Umbilical cord (tissue), 2 donors: ENCODE measurements around the gene RABAC1. TPM values are rescaled to one million over a fixed set of nuclear protein-coding genes. Genes with fewer than 3 reads are reported as not detected.
"Not testable (repeated sequence)": the region's sequence is repeated elsewhere in the genome, so short reads cannot be mapped to it uniquely, and the experiment has no call there.

Source experiments
- DNase-seq: peaks from one replicate; pipeline ENCODE4 v3.0.0-alpha.2; 2015; ENCODE audit warnings: low spot score
- total RNA-seq: library from RNA; depleted of rRNA; stranded (reverse); fragments of >200 nt; gene quantifications from one replicate; pipeline ENCODE4 v1.2.3, GENCODE V29; 2014; ENCODE audit warnings: low replicate concordance; ENCODE audit not compliant: insufficient read depth

The RABAC1 gene, protein sequence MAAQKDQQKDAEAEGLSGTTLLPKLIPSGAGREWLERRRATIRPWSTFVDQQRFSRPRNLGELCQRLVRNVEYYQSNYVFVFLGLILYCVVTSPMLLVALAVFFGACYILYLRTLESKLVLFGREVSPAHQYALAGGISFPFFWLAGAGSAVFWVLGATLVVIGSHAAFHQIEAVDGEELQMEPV
- 146 TPM for total RNA-seq

DNA sequence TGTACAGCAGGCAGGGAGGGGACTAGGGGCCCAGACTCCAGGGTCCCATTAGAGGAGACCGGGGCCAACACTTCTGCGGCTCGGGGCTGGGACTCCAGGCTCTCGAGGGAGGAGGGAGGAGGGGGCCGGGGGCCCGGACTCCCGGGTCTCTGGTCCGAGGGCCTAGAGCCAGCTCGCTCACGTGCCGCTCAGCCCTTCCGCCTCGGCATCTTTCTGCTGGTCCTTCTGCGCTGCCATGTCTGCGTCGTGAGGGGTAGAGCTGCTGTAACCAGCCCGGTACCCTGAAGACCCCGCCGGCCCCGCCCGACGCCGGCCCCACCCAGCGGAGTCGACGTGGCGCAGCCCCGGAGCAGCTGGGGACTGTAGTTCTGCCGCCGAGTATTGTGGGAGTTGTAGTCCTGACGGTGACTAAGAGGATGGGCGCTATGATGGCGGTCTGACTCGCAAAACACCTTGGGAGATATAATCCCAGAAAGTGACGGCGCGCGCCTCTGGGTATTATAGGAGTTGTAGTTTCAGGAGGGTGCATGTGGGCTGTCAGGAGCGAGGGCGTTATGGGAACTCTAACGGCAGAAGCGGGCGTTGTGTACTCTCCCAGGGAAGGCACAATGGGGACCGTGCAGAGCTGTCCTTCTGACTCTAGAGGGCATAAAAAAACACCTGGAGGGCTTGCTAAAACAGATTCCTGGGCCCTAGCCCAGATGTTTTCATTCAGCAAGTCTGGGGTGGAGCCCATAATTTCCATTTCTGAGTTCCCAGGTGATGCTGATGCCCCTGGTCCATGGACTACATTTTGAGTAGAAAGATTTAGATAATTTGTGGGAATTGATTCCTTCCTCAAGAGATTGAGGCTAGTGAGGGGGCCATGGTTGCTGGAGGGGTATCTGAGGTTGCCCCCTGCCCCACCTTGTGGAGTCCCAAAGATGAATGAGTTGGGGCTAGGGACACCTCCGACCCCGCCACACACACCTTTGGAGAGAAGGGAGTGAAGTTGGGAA is at the start of gene RABAC1:
Gene RABAC1 (minus strand): TSS at position 266 of the 998 bp plus-strand sequence. CDS start 29 bp downstream, at position 237.
- DNase-seq, result peak; percentile 97

DNA sequence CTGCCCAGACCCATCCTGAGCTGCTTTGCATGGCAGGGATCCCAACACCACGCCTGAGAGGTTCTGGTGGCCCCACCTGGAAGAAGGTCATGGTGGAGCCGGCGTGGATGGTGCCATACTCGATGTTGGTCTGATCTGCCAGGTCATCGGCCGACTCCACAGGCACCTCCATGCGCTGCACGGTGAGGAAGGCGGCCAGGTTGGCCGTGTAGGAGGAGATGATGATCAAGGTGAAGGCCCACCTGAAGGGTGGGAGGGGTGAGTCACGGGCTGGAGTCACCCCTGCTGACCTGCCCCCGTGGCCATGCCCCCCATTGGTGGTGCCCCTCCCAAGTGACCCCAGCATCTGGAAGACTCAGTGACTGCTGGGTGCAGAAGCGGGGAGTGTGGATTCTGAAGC is 47.4 kb upstream of the RABAC1 start:
- no peak for DNase-seq

DNA sequence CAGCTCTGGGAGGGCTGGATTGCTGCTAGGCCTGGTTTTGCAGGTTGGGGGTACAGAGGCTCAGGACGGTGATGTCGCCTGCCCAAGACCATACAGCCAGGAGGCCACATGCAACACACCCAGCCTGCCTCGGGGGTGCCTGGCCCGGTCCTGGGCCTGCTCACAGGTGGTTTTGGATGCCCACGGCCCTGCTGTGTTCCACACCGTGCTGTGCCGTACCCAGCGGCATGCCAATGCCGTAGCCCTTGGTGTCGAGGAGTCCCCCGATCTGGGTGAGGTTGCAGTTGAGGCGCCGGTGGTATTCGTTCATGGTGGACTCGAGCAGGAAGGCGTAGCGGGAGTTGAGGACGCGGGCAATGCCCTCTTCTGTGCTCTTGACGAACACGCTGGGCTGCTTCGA is 46.4 kb upstream of the RABAC1 start:
- no peak for DNase-seq

DNA sequence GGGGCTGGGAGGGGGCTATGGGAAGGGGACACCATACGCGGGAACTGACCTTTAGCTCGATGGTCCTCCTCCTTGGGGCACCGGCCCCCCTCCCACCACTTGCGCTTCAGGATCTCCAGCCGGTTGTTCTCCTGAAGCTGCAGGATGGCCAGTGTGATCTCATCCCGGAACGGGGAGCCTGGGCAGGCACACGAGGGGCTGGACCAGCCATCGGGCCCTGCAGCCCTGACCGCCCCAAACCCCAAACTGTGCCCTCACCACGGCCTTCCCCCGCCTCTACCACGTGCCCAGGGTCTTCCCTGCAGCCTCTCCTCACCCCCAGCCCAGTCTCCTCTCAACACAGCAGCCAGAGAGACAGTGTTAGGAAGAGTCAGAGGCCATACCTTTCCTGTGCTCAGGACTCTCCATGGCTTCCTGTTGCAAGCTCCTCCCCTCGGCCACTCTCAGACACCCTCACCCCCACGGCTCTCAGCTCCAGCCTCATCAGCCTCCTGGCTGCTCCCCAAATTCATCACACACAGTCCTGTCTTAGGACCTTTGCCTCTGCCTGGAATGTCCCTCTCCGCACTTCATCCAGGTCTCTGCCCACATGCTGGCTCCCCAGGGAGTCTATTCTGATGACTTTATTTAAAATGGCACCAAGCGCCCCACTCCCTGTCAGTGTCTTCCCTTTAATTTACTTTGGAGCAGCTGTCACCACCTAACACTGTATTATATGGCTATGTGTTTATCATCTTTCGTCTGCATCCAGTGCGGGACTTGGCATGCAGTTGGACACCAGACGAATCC is 44.6 kb upstream of the RABAC1 start:
- no peak for DNase-seq

DNA sequence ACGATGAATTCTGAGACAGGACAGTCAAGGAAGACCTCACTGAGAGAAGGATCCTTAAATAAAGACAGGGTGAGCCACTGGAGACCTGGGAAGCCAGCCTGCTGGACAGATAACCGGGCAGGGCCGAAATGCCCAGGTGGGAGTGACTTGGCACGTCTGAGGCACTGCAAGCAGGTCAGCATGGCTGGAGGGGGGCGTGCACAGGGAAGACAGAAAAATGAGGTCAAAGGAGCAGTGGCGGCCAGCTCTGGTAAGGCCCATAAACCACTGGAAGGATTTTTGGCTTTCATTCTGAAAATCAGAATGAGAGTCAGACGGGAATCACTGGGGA is 40.7 kb upstream of the RABAC1 start:
- no peak for DNase-seq

DNA sequence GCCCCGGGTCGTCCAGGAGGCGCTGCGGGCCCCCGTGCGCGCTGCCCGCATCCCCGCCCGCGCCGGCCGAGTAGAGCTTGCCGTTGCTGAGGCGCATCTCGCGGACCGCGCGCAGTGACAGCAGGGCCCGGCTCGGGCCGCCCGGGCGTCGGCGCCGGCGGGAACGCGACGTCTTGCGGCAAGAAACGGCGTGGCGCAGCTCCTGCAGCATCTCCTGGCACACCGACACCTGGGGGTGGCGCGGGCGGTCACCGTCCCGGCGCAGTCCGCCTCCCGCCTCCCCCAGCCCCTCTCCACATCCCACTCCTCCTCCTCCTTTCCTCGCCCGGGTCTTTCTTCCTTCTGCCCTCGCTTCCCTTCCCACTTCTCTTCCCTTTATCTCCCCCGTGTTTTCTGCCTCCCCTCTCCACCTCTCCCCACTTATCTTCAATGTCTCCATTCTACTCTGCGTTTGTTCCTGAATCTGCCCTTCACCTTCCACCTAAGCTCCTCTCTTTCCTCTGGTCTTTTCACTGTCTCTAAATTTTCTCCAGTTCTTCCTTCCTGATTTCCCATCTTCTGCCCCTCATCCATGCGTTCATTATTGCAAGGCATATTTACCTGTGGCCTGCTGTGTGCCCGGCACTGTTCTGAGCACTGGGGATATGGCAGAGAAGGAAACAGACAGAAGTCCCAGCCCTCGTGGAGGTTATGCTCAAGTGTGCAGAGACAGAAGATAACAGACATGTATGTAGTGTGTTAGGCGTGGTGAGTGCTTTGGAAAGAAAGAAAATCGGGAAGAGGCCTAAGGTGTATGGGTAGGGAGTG is 40.2 kb upstream of the RABAC1 start:
- no peak for DNase-seq

DNA sequence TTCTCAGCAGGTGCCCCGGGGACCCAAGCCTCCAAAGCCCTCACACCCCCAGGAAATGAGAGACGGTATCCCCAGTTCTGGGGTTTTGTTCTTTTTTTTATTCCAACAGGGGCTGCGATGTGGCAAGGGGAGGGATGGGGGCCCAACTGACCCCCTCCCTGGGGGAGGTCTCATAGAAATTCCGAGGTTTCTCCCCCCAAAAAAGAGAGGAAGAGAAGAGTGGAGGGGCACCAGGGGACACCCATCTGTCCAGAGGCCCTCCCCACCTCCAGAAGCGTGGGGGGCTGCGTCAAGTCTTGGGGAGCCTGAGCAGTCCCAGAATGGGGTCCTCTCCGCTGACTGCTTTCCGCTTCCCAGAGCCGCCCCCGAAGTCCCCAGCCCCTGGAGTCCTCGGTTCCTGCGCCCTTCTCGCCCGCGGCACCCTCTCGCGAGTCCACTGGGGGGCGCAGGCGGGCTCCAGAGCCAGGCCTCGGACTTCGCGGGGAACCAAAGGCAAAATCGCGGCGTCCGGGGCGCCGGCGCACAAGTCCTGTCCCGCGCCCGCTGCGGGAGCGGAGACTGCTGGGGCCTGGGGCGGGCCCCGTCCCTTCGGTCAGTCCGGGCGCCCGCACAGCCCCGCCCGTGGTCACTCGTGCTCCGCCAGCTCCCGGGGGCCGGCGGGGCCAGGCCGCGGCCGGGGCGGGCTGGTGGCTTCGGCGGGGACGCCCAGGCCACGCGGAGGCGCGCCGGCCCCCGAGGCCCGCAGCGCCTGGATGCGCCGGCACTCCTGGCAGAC is 39.3 kb upstream of the RABAC1 start:
- no peak for DNase-seq

DNA sequence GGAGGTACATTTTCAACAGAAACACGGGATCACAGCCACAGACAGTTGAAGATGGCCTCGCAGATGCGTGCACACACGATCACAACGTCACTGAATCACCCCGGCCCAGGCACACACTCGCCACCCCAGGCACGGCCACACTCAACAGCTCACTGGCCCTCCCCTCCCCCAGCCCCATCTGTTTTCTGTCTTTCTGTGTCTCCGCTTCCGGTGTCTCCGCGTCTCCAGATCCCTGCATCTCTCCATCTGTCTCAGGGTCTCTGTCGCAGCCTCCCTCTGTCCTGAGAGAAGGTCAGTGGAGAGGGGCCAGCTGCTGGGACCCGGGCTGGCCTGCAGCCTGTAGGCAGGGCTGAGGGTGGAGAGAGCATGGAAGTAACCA is 38.7 kb upstream of the RABAC1 start:
- DNase-seq, result no peak

DNA sequence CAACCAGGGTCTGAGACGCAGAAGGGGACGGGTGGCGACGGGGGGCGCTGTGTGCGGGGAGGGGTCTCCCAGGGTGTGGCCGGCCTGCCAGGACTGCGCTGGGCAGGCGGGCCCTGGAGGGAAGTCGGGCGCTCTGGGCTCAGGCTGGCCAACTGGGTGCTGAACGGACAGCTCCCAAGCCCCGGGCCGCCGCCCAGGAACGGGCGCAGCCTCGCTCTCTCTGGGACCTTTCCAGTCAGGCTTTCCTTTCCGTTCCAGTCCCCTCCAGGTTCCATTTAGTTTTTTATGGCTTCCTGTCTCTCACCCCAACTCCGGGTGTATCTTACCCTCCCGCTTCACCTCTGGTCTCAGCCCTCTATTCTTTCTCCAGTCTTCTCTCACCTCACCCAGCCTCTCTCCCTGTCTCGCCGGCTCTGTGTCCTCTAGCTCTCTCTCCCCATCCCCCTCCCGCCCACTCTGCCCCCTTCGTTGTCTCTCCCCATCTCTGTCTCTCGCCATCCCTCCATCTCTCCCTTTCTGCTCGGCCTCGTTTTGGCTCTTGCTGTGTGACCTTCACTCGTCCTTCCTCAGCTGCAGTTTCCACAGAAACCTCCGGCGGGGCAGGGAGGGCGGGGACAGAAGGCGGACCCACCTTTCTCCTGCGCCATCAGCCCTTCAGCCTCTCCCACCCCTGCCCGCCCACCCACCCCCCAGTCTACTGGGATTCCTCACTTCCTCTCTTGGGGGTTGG is 38.2 kb upstream of the RABAC1 start:
- DNase-seq, result peak; percentile 32

DNA sequence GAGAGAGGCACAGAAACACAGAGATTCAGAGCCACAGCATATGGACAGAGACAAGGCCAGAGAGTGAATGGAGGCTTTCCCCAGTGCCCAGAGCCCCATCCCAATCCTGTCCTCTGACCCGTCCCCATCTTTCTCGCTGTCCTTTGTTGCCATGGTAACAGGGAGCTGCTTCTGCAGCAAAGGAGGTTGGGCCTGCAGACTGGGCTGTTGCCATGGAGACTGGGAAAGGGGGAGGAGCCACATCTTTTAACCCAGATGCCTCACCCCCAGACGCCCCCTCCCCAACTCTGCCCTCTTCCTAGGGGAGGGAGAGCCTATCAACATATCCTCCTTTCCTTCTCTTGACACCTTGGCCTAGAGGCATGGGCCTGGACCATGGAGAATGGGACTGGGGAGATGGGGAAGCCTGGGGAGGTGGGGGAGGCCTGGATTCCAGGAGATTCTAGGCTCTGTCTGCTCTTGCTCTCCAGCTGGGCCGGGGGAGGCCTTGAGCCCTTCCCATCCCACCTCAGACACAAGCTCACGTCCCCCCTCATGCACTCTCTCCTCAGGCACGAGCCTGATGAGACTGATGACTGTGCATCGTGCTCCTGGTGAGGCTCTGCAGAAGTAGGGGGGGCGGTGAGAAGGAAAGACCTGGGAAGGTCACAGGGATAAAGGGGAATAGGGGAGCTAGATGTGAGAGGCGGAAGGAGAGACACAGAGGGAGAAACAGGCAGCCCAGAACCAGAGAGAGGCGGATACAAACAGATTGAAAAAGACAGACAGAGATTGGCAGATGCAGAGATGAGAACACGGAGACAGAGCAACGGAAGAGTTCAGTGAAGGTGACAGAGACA is 37.1 kb upstream of the RABAC1 start:
- no peak for DNase-seq

DNA sequence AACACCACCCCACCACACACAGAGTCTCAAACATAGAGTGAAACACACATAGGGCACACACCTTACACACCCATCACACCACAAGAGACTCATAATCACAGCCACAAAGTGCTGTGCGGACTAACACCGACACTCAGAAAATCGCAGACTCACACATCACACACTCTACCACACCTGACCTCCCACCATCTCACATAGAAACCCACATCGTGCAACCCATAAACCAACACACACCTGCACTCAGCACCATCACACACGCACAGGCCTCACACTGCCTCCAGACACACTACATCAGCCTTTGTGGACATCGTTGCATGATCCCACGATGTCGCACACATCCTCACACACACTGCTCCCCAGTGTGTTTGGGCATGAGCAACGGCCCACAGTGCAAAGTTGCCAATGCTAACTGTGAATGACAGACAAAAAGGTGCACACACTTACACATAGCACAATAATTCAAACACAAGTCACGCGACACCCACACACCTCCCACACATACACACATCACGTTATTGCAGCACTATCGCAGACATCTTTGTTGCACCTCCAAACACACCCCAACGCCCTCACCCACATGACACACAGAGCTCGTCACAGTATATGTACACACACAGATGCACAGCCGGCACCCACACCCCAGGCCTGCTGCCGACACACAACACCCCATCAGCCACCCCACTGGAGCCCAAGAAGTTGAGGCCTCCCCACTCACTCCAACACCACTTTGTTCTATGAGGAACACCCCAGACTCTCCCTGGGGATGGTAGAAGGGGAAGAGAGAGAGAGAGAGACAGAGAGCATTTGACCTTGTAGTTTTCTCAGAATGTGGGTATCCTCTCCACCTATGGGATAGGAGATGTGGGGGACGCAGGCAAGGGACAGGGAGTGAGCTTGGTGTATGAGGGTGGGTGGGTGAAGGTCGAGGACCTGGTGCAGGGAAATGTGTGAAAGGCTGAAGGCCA is 36.2 kb upstream of the RABAC1 start:
- DNase-seq, result no peak

DNA sequence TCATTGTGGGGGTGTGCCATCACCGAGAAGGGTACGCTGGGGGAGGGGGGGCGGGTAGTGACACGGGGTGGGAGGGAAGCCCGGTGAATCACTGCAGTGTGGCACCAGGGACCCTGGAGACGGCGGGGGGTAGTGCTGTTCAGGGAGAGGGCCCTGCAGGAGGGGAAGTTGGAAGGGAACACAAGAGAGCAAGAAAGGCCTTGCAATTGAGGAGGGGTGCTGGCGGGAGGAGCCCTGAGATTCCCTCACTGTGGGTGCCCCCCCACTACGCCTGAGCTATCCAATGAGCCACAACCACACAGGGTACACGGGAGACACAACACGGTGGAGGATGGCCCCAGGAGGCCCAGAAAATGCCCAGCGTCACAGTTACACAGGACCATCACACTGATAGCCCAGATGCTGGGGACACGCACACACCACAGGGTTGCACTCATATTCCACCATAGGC is 35.4 kb upstream of the RABAC1 start:
- DNase-seq, result no peak

DNA sequence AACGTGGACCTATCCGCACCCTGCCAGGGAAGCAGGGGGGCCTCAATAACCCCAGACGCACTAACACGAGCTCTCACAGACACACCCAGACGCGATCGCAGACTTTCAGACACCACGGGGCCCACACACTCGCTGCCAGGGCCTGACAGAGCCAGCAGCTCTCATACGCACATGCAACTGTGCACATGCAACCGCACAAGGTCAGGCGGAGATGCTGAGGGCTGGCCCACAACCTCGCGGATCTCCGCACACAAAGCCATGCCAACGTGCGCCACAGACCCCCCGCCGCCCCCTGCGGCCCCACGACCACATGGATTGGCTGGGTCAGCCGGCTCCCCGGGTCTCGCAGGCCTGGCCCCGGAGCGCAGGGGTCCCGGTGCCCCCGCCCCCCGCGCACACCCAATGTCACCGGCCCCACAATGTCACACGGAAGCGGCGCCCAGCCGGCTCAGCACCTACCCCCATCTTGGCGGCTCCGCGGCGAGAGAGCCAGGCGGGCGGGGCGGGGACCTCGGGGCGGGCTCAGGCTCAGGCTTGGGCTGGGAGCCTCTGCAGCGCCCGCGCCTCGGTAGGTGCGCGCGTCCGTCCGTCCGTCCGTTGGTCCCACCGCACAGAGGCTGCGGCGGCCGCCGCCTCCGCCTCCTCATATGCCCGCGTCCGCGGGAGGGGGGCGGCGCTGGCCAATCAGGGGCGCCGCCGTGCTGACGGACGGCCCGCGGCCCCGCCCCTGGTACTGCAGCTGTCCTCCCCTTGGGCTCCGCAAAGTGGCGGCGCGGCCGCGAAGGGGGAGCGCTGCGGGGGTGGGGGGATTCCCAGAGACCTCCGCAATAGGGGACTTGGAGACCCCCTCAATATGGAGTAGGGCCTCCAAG is 34.7 kb upstream of the RABAC1 start, which contains the start of gene ATP1A3:
Gene ATP1A3 (minus strand): TSS at position 619 of the 872 bp plus-strand sequence. CDS start 154 bp downstream, at position 465.
- DNase-seq, result peak; percentile 67

DNA sequence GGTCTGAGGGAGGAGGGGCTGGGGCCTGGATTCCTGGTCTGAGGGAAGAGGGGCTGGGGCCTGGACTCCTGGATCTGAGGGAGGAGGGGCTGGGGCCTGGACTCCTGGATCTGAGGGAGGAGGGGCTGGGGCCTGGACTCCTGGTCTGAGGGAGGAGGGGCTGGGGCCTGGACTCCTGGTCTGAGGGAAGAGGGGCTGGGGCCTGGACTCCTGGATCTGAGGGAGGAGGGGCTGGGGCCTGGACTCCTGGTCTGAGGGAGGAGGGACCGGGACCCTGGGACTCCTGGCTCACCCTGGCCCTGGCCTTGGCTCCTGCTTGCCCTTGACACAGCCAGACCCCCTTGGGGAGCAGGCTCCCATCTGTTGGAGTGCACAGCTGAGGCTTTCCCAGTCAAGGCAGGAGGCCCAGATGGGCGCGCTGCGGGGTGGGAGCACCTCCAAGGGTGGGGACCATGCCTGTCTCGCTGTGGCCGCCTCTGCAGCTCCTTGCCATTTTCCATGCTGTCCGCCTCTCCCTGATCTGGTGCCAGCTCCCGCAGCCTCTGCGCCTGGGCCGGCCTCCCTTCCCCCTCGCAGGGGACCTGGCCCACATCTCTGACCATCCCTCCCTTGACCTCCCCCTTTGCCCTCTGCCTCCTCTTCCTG is 32.9 kb upstream of the RABAC1 start:
- DNase-seq, result not testable (repeated sequence)

DNA sequence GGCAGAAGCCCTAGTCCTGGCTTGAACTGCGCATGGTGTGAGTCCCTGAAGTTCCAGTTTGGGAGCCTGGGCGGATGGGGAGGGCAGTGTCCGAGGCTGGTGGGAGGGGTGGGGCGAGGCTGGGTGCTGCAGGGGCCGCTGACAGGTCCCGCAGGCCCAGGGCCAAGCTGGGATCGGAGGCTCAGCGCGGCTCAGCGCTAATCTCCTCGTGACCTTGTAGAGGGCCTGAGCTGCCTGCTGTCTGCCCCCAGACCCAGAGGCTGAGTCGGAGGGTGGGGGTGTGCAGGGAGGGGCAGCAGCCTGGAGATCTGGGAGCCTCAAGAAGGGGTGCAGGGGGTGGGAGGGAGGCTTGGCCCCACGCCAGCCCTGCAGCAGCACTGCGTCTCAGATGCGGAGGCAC is 31.9 kb upstream of the RABAC1 start:
- DNase-seq, result peak; percentile 42

DNA sequence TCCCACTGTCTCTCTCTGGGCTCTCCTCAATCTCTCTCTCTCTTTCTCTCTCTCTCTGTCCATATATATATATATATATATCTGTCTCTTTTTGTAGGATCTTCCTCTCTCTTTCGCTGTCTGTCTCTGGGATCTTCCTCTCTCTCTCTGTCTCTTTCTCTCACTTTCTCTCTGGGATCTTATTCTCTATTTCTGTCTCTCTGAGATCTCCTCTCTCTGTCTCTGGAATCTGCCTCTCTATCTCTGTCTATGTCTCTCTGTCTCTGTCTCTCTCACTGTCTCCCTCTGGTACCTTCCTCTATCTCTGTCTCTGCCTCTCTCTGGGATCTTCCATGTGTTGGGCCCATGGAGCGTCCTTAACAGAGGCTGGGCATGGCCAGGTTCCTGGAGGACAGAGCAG is 31.5 kb upstream of the RABAC1 start:
- DNase-seq, result no peak
